K562 (cell line): ENCODE results near the gene PRR19. TPM values are rescaled to one million over a fixed set of nuclear protein-coding genes. Genes with fewer than 3 reads are reported as not detected.

Experiments used
- CEBPG ChIP-seq, 3 experiments: fragments of 200-800 bp in 1 of 3; sonication (Bioruptor generic) in 1 of 3; sonication (generic) in 1 of 3; formaldehyde crosslinking in 1 of 3; IDR thresholded peaks in 2 of 3; conservative IDR thresholded peaks in 1 of 3; 2 replicates each; pipeline versions ENCODE4 v1.6.1 to v1.8.0; 2016 to 2022; ENCODE audit warnings: missing compliant biosample characterization in 2 of 3, missing genetic modification characterization in 2 of 3, mild to moderate bottlenecking in 1 of 3, missing genetic modification reagents in 1 of 3
- CREB1 ChIP-seq, 2 experiments: sonication (generic) in 1 of 2; formaldehyde crosslinking in 1 of 2; IDR thresholded peaks; 2 replicates each; pipeline versions ENCODE4 v1.6.1 to v1.8.0; 2012 to 2022; ENCODE audit warnings: inconsistent platforms in 1 of 2, mild to moderate bottlenecking in 1 of 2, missing genetic modification reagents in 1 of 2, moderate library complexity in 1 of 2
- EWSR1 ChIP-seq: fragments of 450-650 bp; IDR thresholded peaks from 2 replicates; pipeline ENCODE4 v1.6.1; 2018; ENCODE audit warnings: borderline replicate concordance, mild to moderate bottlenecking, low read depth, moderate library complexity; ENCODE audit not compliant: partially characterized antibody
- HDAC6 ChIP-seq: IDR thresholded peaks from 2 replicates; pipeline ENCODE4 v1.6.1; 2012; ENCODE audit warnings: low read depth, mild to moderate bottlenecking, control low read depth, inconsistent platforms, low read length, moderate library complexity
- PHF21A ChIP-seq: fragments of 450-650 bp; IDR thresholded peaks from 2 replicates; pipeline ENCODE4 v1.6.1; 2017; ENCODE audit warnings: low read depth, borderline replicate concordance
- POLR2AphosphoS5 ChIP-seq: IDR thresholded peaks from 2 replicates; pipeline ENCODE4 v1.6.1; 2011; ENCODE audit warnings: mild to moderate bottlenecking, low read depth, low read length, moderate library complexity; ENCODE audit not compliant: control insufficient read depth, insufficient read depth
- RAD21 ChIP-seq, 2 experiments: fragments of 250-450 bp in 1 of 2; fragments of 450-650 bp in 1 of 2; sonication (Bioruptor Pico) in 1 of 2; formaldehyde crosslinking in 1 of 2; IDR thresholded peaks in 1 of 2; conservative IDR thresholded peaks in 1 of 2; 2 replicates each; pipeline versions ENCODE4 v1.4.0 to v1.8.0; 2020 to 2022; ENCODE audit warnings: mild to moderate bottlenecking in 2 of 2, moderate library complexity in 1 of 2
- RBM17 ChIP-seq: fragments of 200-400 bp; formaldehyde crosslinking; IDR thresholded peaks from 2 replicates; pipeline ENCODE4 v1.6.1; 2017; ENCODE audit warnings: low read depth, mild to moderate bottlenecking, low read length, borderline replicate concordance
- SFPQ ChIP-seq: fragments of 200-400 bp; formaldehyde crosslinking; IDR thresholded peaks from 2 replicates; pipeline ENCODE4 v1.6.1; 2017; ENCODE audit warnings: mild to moderate bottlenecking, low read depth, low read length, moderate library complexity
- SPI1 ChIP-seq: IDR thresholded peaks from 2 replicates; pipeline ENCODE4 v1.6.1; 2011; ENCODE audit warnings: low read depth, low read length, control low read depth, borderline replicate concordance
- SREBF2 ChIP-seq: sonication (generic); formaldehyde crosslinking; IDR thresholded peaks from 2 replicates; pipeline ENCODE4 v1.4.0; 2020; ENCODE audit warnings: mild to moderate bottlenecking, missing genetic modification reagents
- SRSF3 ChIP-seq: fragments of 200-400 bp; formaldehyde crosslinking; IDR thresholded peaks from 2 replicates; pipeline ENCODE4 v1.6.1; 2016; ENCODE audit warnings: mild to moderate bottlenecking, low read length, moderate library complexity; ENCODE audit not compliant: insufficient read depth
- THRAP3 ChIP-seq: fragments of 450-650 bp; IDR thresholded peaks from 2 replicates; pipeline ENCODE4 v1.6.1; 2016; ENCODE audit warnings: mild to moderate bottlenecking, inconsistent platforms, borderline replicate concordance
- TOE1 ChIP-seq, 2 experiments: fragments of 450-650 bp in 1 of 2; sonication (generic) in 1 of 2; formaldehyde crosslinking in 1 of 2; IDR thresholded peaks; 2 replicates each; pipeline versions ENCODE4 v1.7.1 to v1.8.0; 2016 to 2022; ENCODE audit warnings: borderline replicate concordance in 2 of 2, mild to moderate bottlenecking in 2 of 2, antibody characterized with exemption in 1 of 2, inconsistent platforms in 1 of 2, low read depth in 1 of 2, missing genetic modification reagents in 1 of 2, moderate library complexity in 1 of 2
- ZFP36 ChIP-seq: fragments of 150-350 bp; IDR thresholded peaks from 2 replicates; pipeline ENCODE4 v1.6.1; 2018; ENCODE audit warnings: low read length, low read depth; ENCODE audit not compliant: partially characterized antibody
- ZNF280A ChIP-seq: fragments of 450-650 bp; IDR thresholded peaks from 2 replicates; pipeline ENCODE4 v1.6.1; 2018; ENCODE audit warnings: mild to moderate bottlenecking, low read depth; ENCODE audit not compliant: partially characterized antibody
- ZNF41 ChIP-seq: fragments of 250-450 bp; sonication (Bioruptor Pico); conservative IDR thresholded peaks from 2 replicates; pipeline ENCODE4 v1.4.0; 2020; ENCODE audit warnings: mild to moderate bottlenecking
- ZNF586 ChIP-seq: fragments of 450-650 bp; formaldehyde crosslinking; conservative IDR thresholded peaks from 2 replicates; pipeline ENCODE4 v1.4.0; 2020; ENCODE audit warnings: mild to moderate bottlenecking, moderate library complexity
- ZNF655 ChIP-seq: fragments of 250-450 bp; sonication (Bioruptor Pico); IDR thresholded peaks from 2 replicates; pipeline ENCODE4 v1.5.0; 2021
- polyA plus RNA-seq, 8 experiments: library from polyadenylated mRNA; depleted of rRNA in 4 of 8; stranded (reverse) in 5 of 8; unstranded in 3 of 8; fragments of >200 nt; fragmentation: Nextera tagmentation in 2 of 8; fragmentation: Illumina TruSeq in 1 of 8; extraction: Ambion mirVana in 2 of 8; extraction: Trizol in 1 of 8; gene quantifications; 2 replicates each; pipeline versions ENCODE4 v1.2.1 to v1.2.3, GENCODE V29; 2011 to 2014; ENCODE audit warnings: inconsistent platforms in 1 of 8, missing spikeins in 1 of 8
- total RNA-seq, 7 experiments: library from RNA; depleted of rRNA in 6 of 7; stranded (reverse); fragments of >200 nt in 6 of 7; fragmentation: Illumina TruSeq in 2 of 7; extraction: Trizol in 2 of 7; gene quantifications; 2 replicates each; pipeline versions ENCODE4 v1.2.1 to v1.2.3, GENCODE V29; 2011 to 2021; ENCODE audit warnings: low replicate concordance in 1 of 7

Gene PRR19
- total and polyA plus RNA-seq, 9 of the 15 experiments (the other 6 are each of a cell fraction or from before 2014, with no cell fraction given): 0.10 to 1.6 (median 0.54) TPM

- TF ChIP-seq TOE1 (IDR thresholded peaks at IDR 0.05; ENCODE audit: borderline replicate concordance) (peak; percentile 88), TOE1 (CRISPR knock-in tag; IDR thresholded peaks at IDR 0.05; ENCODE audit: borderline replicate concordance, low read depth) (no peak), SREBF2 (CRISPR knock-in tag) (no peak), ZFP36 (no peak), ZNF280A (no peak), SFPQ (no peak), CEBPG (CRISPR knock-in tag; IDR thresholded peaks at IDR 0.05) (no peak), CEBPG (tag; conservative IDR thresholded peaks at IDR 0.05 in 1 of 2, IDR thresholded peaks at IDR 0.05 in 1 of 2) (no peak), SRSF3 (no peak), ZNF586 (no peak), ZNF41 (CRISPR knock-in tag) (no peak), PHF21A (no peak), THRAP3 (no peak), HDAC6 (no peak), EWSR1 (no peak), RAD21 (CRISPR knock-in tag; conservative IDR thresholded peaks at IDR 0.05 in 1 of 2, IDR thresholded peaks at IDR 0.05 in 1 of 2) (no peak), ZNF655 (CRISPR knock-in tag) (no peak), CREB1 (IDR thresholded peaks at IDR 0.05) (peak; percentile 5; the same call in 1 of the 2 replicates), CREB1 (CRISPR knock-in tag; IDR thresholded peaks at IDR 0.05) (peak; percentile 18; the same call in 1 of the 2 replicates), POLR2AphosphoS5 (peak; percentile 44; the same call in 1 of the 2 replicates), SPI1 (no peak), RBM17 (no peak)
Measured at GRCh38 chr19:42254089-42254849, 47.7 kb upstream of the PRR19 start (continued).
